ENCODE data around the gene UST. TPM values are rescaled to one million over a fixed set of nuclear protein-coding genes. Genes with fewer than 3 reads are reported as not detected.

UST gene
- total and polyA plus RNA-seq, 7 donors = 0.79 to 2.6 (median 2.0) TPM

- no peak overlapping the region for H3K4me3 ChIP-seq
- H3K27me3 ChIP-seq (ENCODE audit: insufficient read depth in 3 of 3, low read length in 2 of 3) = no peaks in the 10 kb centered on the region
- WGBS, 3 donors = 67 to 77% (median 72%) methylated on average over 5 of the region's 5 CpGs
- no peaks in the 10 kb centered on the region for H3K4me1 ChIP-seq
- no peak for TF ChIP-seq CTCF (IDR thresholded peaks at IDR 0.05)
- H3K27ac ChIP-seq = no peak overlapping the region
- DNase-seq (no peak), ATAC-seq (no peak)
- H3K9me3 ChIP-seq = no peaks in the 10 kb centered on the region
- intact Hi-C loops (cut with DNase I) = no loop called here
- no peaks in the 10 kb centered on the region for H3K36me3 ChIP-seq (ENCODE audit: insufficient read depth in 1 of 2, low read depth in 1 of 2)
These were observed 158.4 kb downstream of the UST start for GRCh38 chr6:148904896-148905870.

- Histone ChIP-seq H3K4me3 (no peak overlapping the region), H3K27ac (no peak overlapping the region), H3K9me3 (no peaks in the 10 kb centered on the region), H3K27me3 (ENCODE audit: insufficient read depth in 3 of 3, low read length in 2 of 3) (no peaks in the 10 kb centered on the region), H3K4me1 (no peaks in the 10 kb centered on the region), H3K36me3 (ENCODE audit: insufficient read depth in 1 of 2, low read depth in 1 of 2) (no peaks in the 10 kb centered on the region)
- WGBS, 3 donors = 89 to 97% (median 92%) methylated on average over 6 of the region's 6 CpGs
- intact Hi-C loops (cut with DNase I) = no loop called here
- DNase-seq (no peak), ATAC-seq (no peak)
- no peak for TF ChIP-seq CTCF (IDR thresholded peaks at IDR 0.05)
These were observed 159.1 kb downstream of the UST start for GRCh38 chr6:148905901-148906300.

- Histone ChIP-seq H3K4me1 (no peaks in the 10 kb centered on the region), H3K27ac (no peak overlapping the region), H3K27me3 (ENCODE audit: insufficient read depth in 3 of 3, low read length in 2 of 3) (no peaks in the 10 kb centered on the region), H3K4me3 (no peak overlapping the region), H3K9me3 (no peaks in the 10 kb centered on the region), H3K36me3 (ENCODE audit: insufficient read depth in 1 of 2, low read depth in 1 of 2) (no peaks in the 10 kb centered on the region)
- DNase-seq = no peak
- ATAC-seq = no peak
- WGBS, 3 donors = 88 to 97% (median 94%) methylated on average over 1 of the region's 1 CpG
- no peak for TF ChIP-seq CTCF (IDR thresholded peaks at IDR 0.05)
- intact Hi-C loops (cut with DNase I) = no loop called here
These were observed 159.6 kb downstream of the UST start for GRCh38 chr6:148906386-148906785.

GRCh38 chr6:148907573-148907972 is 160.7 kb downstream of the UST start:
- no peak for TF ChIP-seq CTCF (IDR thresholded peaks at IDR 0.05)
- WGBS, 3 donors = 97 to 98% (median 97%) methylated on average over 4 of the region's 4 CpGs

More at GRCh38 chr6:148907573-148907972, 160.7 kb downstream of the UST start:
- intact Hi-C loops (cut with DNase I) = no loop called here
- ATAC-seq = no peak
- Histone ChIP-seq H3K9me3 (no peaks in the 10 kb centered on the region), H3K36me3 (ENCODE audit: insufficient read depth in 1 of 2, low read depth in 1 of 2) (no peaks in the 10 kb centered on the region), H3K4me3 (no peak overlapping the region), H3K4me1 (peaks cover 3% of the 10 kb centered on the region), H3K27me3 (ENCODE audit: insufficient read depth in 3 of 3, low read length in 2 of 3) (no peaks in the 10 kb centered on the region), H3K27ac (no peak overlapping the region)
- DNase-seq = no peak

Measured in psoas muscle (tissue), 8 donors.